ENCODE results near the gene GNPTG. TPM values are rescaled to one million over a fixed set of nuclear protein-coding genes. Genes with fewer than 3 reads are reported as not detected.

GNPTG gene
- total RNA-seq, 1 donor from 2014 or later: 11.8 TPM

- Mint-ChIP-seq H3K4me3 (peak overlapping the region; percentile 24), H3K27ac (no peak overlapping the region), H3K9me3 (peaks cover 6% of the 10 kb centered on the region), H3K4me1 (peaks cover 21% of the 10 kb centered on the region), H3K27me3 (ENCODE audit: insufficient read depth, low read depth) (peaks cover 16% of the 10 kb centered on the region), H3K36me3 (peaks cover 5% of the 10 kb centered on the region)
- Histone ChIP-seq H3K4me2 (no peak overlapping the region), H3K27ac (no peak overlapping the region), H3K4me3 (no peak overlapping the region), H3K36me3 (no peaks in the 10 kb centered on the region), H3K9me3 (ENCODE audit: low read depth) (no peaks in the 10 kb centered on the region), H4K20me1 (ENCODE audit: low read depth) (peaks cover 6% of the 10 kb centered on the region), H3K9ac (no peak overlapping the region), H3K4me1 (no peaks in the 10 kb centered on the region), H2AFZ (replicated peaks) (no peak overlapping the region), H3K79me2 (ENCODE audit: low read depth) (peaks cover 37% of the 10 kb centered on the region), H3F3A (ENCODE audit: low read depth) (no peaks in the 10 kb centered on the region), H3K27me3 (peaks cover 9% of the 10 kb centered on the region)
- TF ChIP-seq EZH2phosphoT487 (IDR thresholded peaks at IDR 0.05) (no peak), CTCF (IDR thresholded peaks at IDR 0.05) (no peak), EZH2 (IDR thresholded peaks at IDR 0.05) (no peak)
- no peak for DNase-seq (ENCODE audit: low spot score)
Observed at GRCh38 chr16:1349351-1349750, 2.4 kb upstream of the GNPTG start.

GRCh38 chr16:1349951-1350350, 1.8 kb upstream of the GNPTG start:
- H3K79me2 ChIP-seq (ENCODE audit: low read depth): peaks cover 41% of the 10 kb centered on the region
- no peak for DNase-seq (ENCODE audit: low spot score)
- H4K20me1 ChIP-seq (ENCODE audit: low read depth): peaks cover 6% of the 10 kb centered on the region
- H3F3A ChIP-seq (ENCODE audit: low read depth): no peaks in the 10 kb centered on the region
- H3K4me1 Mint-ChIP-seq: peaks cover 21% of the 10 kb centered on the region
- TF ChIP-seq EZH2phosphoT487 (IDR thresholded peaks at IDR 0.05) (no peak), CTCF (IDR thresholded peaks at IDR 0.05) (no peak), EZH2 (IDR thresholded peaks at IDR 0.05) (no peak)
- H3K9me3 ChIP-seq (ENCODE audit: low read depth): no peaks in the 10 kb centered on the region
- peaks cover 16% of the 10 kb centered on the region for H3K27me3 Mint-ChIP-seq (ENCODE audit: insufficient read depth, low read depth)
- H3K27me3 ChIP-seq: peaks cover 3% of the 10 kb centered on the region
- H3K36me3 ChIP-seq: no peaks in the 10 kb centered on the region
- H3K4me3 Mint-ChIP-seq: peak overlapping the region; percentile 87
- no peak overlapping the region for H3K4me3 ChIP-seq
- no peaks in the 10 kb centered on the region for H3K4me1 ChIP-seq
- H3K27ac ChIP-seq: no peak overlapping the region
- H3K27ac Mint-ChIP-seq: no peak overlapping the region
- no peak overlapping the region for H3K9ac ChIP-seq
- no peak overlapping the region for H3K4me2 ChIP-seq
- no peak overlapping the region for H2AFZ ChIP-seq (replicated peaks)
- H3K9me3 Mint-ChIP-seq: peaks cover 6% of the 10 kb centered on the region
- H3K36me3 Mint-ChIP-seq: peaks cover 5% of the 10 kb centered on the region

DNA sequence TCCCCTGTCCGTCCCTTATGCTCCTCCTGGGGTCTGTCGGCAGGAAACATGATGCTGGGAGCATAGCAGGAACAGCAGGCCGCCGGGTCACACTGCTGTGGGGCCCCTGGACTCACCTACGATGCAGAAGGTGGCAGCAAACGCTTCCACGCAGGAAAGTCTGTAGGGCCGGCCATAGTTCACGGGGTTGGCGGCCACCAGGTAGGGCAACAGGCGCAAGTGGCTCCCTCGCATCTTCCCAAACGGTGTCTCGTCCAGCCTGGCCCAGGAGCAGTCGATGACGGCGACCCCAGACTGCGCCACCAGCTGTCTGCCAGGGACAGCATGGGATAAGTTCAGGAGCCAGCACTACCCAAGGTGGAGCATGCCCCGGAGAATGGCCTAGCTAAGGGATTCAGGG, 1.0 kb upstream of the GNPTG start:
- H3K9me3 Mint-ChIP-seq: peaks cover 6% of the 10 kb centered on the region
- TF ChIP-seq EZH2phosphoT487 (IDR thresholded peaks at IDR 0.05) (no peak), CTCF (IDR thresholded peaks at IDR 0.05) (no peak), EZH2 (IDR thresholded peaks at IDR 0.05) (no peak)
- Histone ChIP-seq H3K9ac (peak overlapping the region; percentile 94), H3K9me3 (ENCODE audit: low read depth) (no peaks in the 10 kb centered on the region), H2AFZ (replicated peaks) (no peak overlapping the region), H4K20me1 (ENCODE audit: low read depth) (peaks cover 8% of the 10 kb centered on the region), H3K4me1 (no peaks in the 10 kb centered on the region), H3K4me3 (peak overlapping the region; percentile 99), H3K4me2 (peak overlapping the region; percentile 89), H3F3A (ENCODE audit: low read depth) (no peaks in the 10 kb centered on the region), H3K27me3 (no peaks in the 10 kb centered on the region), H3K79me2 (ENCODE audit: low read depth) (peaks cover 43% of the 10 kb centered on the region), H3K27ac (no peak overlapping the region), H3K36me3 (no peaks in the 10 kb centered on the region)
- peak overlapping the region; percentile 87 for H3K4me3 Mint-ChIP-seq
- DNase-seq (ENCODE audit: low spot score): no peak
- peaks cover 19% of the 10 kb centered on the region for H3K27me3 Mint-ChIP-seq (ENCODE audit: insufficient read depth, low read depth)
- H3K36me3 Mint-ChIP-seq: peaks cover 5% of the 10 kb centered on the region
- H3K27ac Mint-ChIP-seq: no peak overlapping the region
- H3K4me1 Mint-ChIP-seq: peaks cover 21% of the 10 kb centered on the region
